IMR-90 (cell line): ENCODE results near the gene FGF5. TPM values are rescaled to one million over a fixed set of nuclear protein-coding genes. Genes with fewer than 3 reads are reported as not detected.
A peak's percentile ranks its signal among the peaks of the same experiment; 100 is the strongest.

Experiments used
- ATAC-seq: fragments of 200-7000 bp; cut with Tn5 transposase; 2 replicates; pipeline ENCODE4 v1.9.1; 2020; ENCODE audit warnings: low read depth, mild to moderate bottlenecking, moderate library complexity
- BruUV-seq: library from RNA; stranded (reverse); fragments of 400-500 nt; replicated peaks from 2 replicates; lab custom pipeline; 2021; lab: Mats Ljungman, UMichigan
- CTCF ChIA-PET: fragments of 300-600 bp; formaldehyde crosslinking; extraction: SDS; loops from one replicate; lab custom pipeline; 2021; ENCODE audit warnings: antibody characterized with exemption; lab: Yijun Ruan, JAX
- POLR2A ChIA-PET: fragments of 300-600 bp; sonication (Branson Sonifier 250); formaldehyde crosslinking; loops from one replicate; lab custom pipeline; 2022; ENCODE audit warnings: antibody characterized with exemption; ENCODE audit not compliant: unreplicated experiment; lab: Charles Lee
- DNase-seq: peaks from one replicate; pipeline ENCODE4 v3.0.0; 2013
- H2AFZ ChIP-seq: replicated peaks from 2 replicates; pipeline ENCODE3; 2013; ENCODE audit warnings: low read length, mild to moderate bottlenecking; ENCODE audit not compliant: poor library complexity
- H2AK5ac ChIP-seq: 2 replicates; pipeline ENCODE4 v1.6.1; 2013; ENCODE audit warnings: low read depth, low read length, inconsistent platforms
- H2AK9ac ChIP-seq: replicated peaks from 2 replicates; pipeline ENCODE3; 2013; ENCODE audit warnings: mild to moderate bottlenecking, low read depth, low read length, moderate library complexity; ENCODE audit not compliant: poor library complexity
- H2BK120ac ChIP-seq: 2 replicates; pipeline ENCODE4 v1.6.1; 2013; ENCODE audit warnings: low read depth, low read length, inconsistent platforms
- H2BK15ac ChIP-seq: 3 replicates; pipeline ENCODE4 v1.6.1; 2013; ENCODE audit warnings: low read depth, low read length, inconsistent platforms
- H2BK20ac ChIP-seq: 2 replicates; pipeline ENCODE4 v1.6.1; 2013; ENCODE audit warnings: low read depth, mild to moderate bottlenecking, inconsistent platforms, low read length, moderate library complexity
- H2BK5ac ChIP-seq: 2 replicates; pipeline ENCODE4 v1.6.1; 2013; ENCODE audit warnings: mild to moderate bottlenecking, low read depth, low read length, inconsistent platforms; ENCODE audit not compliant: poor library complexity, severe bottlenecking
- H3K14ac ChIP-seq: replicated peaks from 2 replicates; pipeline ENCODE4 v1.6.1; 2013; ENCODE audit warnings: low read depth, low read length, inconsistent platforms
- H3K18ac ChIP-seq: 2 replicates; pipeline ENCODE4 v1.6.1; 2013; ENCODE audit warnings: low read depth, low read length, control low read depth
- H3K23ac ChIP-seq: 2 replicates; pipeline ENCODE4 v1.6.1; 2013; ENCODE audit warnings: low read depth, low read length, inconsistent platforms
- H3K27ac ChIP-seq: 2 replicates; pipeline ENCODE4 v1.5.1; 2013; ENCODE audit warnings: mild to moderate bottlenecking, control low read depth, low read length; ENCODE audit not compliant: insufficient read depth
- H3K27me3 ChIP-seq: 2 replicates; pipeline ENCODE4 v1.6.1; 2013; ENCODE audit warnings: low read length; ENCODE audit not compliant: control insufficient read depth, insufficient read depth
- H3K36me3 ChIP-seq: 2 replicates; pipeline ENCODE4 v1.6.1; 2013; ENCODE audit warnings: low read length, mixed read lengths; ENCODE audit not compliant: control insufficient read depth, insufficient read depth
- H3K4ac ChIP-seq: 2 replicates; pipeline ENCODE4 v1.6.1; 2013; ENCODE audit warnings: low read depth, low read length, inconsistent platforms
- H3K4me1 ChIP-seq: 2 replicates; pipeline ENCODE4 v1.6.1; 2013; ENCODE audit warnings: low read length, mixed read lengths; ENCODE audit not compliant: control insufficient read depth, insufficient read depth
- H3K4me2 ChIP-seq: 2 replicates; pipeline ENCODE4 v1.6.1; 2013; ENCODE audit warnings: low read depth, mild to moderate bottlenecking, control low read depth, low read length, moderate library complexity
- H3K4me3 ChIP-seq: 2 replicates; pipeline ENCODE4 v1.5.1; 2013; ENCODE audit warnings: low read depth, mild to moderate bottlenecking, control low read depth, low read length, moderate library complexity; ENCODE audit not compliant: insufficient read depth
- H3K56ac ChIP-seq: 2 replicates; pipeline ENCODE4 v1.6.1; 2013; ENCODE audit warnings: low read length, inconsistent platforms; ENCODE audit not compliant: insufficient read depth; ENCODE audit errors: extremely low read depth
- H3K79me1 ChIP-seq, 2 experiments: 2 replicates each; pipeline ENCODE4 v1.6.1; 2013; ENCODE audit warnings: low read length in 2 of 2, inconsistent platforms in 1 of 2, low read depth in 1 of 2
- H3K9ac ChIP-seq: 2 replicates; pipeline ENCODE4 v1.6.1; 2013; ENCODE audit warnings: low read depth, low read length, control low read depth
- H3K9me1 ChIP-seq: 2 replicates; pipeline ENCODE4 v1.6.1; 2013; ENCODE audit warnings: low read length, inconsistent platforms; ENCODE audit not compliant: insufficient read depth
- H3K9me3 ChIP-seq: 2 replicates; pipeline ENCODE4 v1.6.1; 2013; ENCODE audit warnings: low read length; ENCODE audit not compliant: control insufficient read depth, insufficient read depth
- H4K20me1 ChIP-seq: 2 replicates; pipeline ENCODE4 v1.6.1; 2013; ENCODE audit warnings: low read length, inconsistent platforms; ENCODE audit not compliant: insufficient read depth
- H4K5ac ChIP-seq: 2 replicates; pipeline ENCODE4 v1.6.1; 2013; ENCODE audit warnings: mild to moderate bottlenecking, low read depth, low read length, control low read depth
- H4K8ac ChIP-seq, 2 experiments: 2 replicates each; pipeline ENCODE4 v1.6.1; 2013; ENCODE audit warnings: low read depth in 2 of 2, low read length in 2 of 2, control low read depth in 1 of 2, inconsistent platforms in 1 of 2
- H4K91ac ChIP-seq: 2 replicates; pipeline ENCODE4 v1.6.1; 2013; ENCODE audit warnings: low read depth, low read length, inconsistent platforms; ENCODE audit not compliant: insufficient read depth
- BHLHE40 ChIP-seq: fragments of 150-350 bp; IDR thresholded peaks from 2 replicates; pipeline ENCODE4 v1.6.1; 2016; ENCODE audit warnings: mild to moderate bottlenecking, low read depth, low read length
- FOS ChIP-seq: fragments of 150-350 bp; IDR thresholded peaks from 2 replicates; pipeline ENCODE4 v1.6.1; 2016; ENCODE audit warnings: low read depth, low read length
- POLR2A ChIP-seq: IDR thresholded peaks from 2 replicates; pipeline ENCODE4 v1.6.1; 2012; ENCODE audit warnings: mild to moderate bottlenecking, low read depth, low read length
- RCOR1 ChIP-seq: IDR thresholded peaks from 2 replicates; pipeline ENCODE4 v1.6.1; 2012; ENCODE audit warnings: mild to moderate bottlenecking, low read length, improper control_type of control experiment; ENCODE audit not compliant: insufficient replicate concordance
- RFX5 ChIP-seq: IDR thresholded peaks from 2 replicates; pipeline ENCODE4 v1.8.0; 2012; ENCODE audit warnings: low read depth, mild to moderate bottlenecking, low read length, moderate library complexity
- SMC3 ChIP-seq: fragments of 150-350 bp; IDR thresholded peaks from 2 replicates; pipeline ENCODE4 v1.6.1; 2016; ENCODE audit warnings: low read depth, mild to moderate bottlenecking, antibody characterized with exemption, low read length, moderate library complexity
- WGBS, 2 experiments: methylation state at CpG; one replicate each; pipeline versions ENCODE4 v1.1.5 to v1.1.7; 2013; ENCODE audit warnings: missing lambda C conversion rate in 2 of 2; ENCODE audit not compliant: insufficient read length in 1 of 2; ENCODE audit errors: extremely low coverage in 2 of 2; 5-methylcytosine and 5-hydroxymethylcytosine counted together
- dilution Hi-C: fragments of 300-500 bp; cut with HindIII; formaldehyde crosslinking; loops from one replicate; pipeline ENCODE4 v1.14.3; 2018; ENCODE audit warnings: low sequenced_read_pairs; ENCODE audit not compliant: unreplicated experiment
- in situ Hi-C: fragments of 300-500 bp; cut with MboI; formaldehyde crosslinking; loops from 3 replicates; pipeline ENCODE4 v1.14.3; 2019; ENCODE audit warnings: low sequenced_read_pairs, inconsistent platforms, mixed read lengths
- intact Hi-C: fragments of 100-400 bp; cut with micrococcal nuclease; formaldehyde crosslinking; loops from 2 replicates; pipeline ENCODE4 v1.10.0; 2022
- polyA plus RNA-seq, 3 experiments: library from polyadenylated mRNA; depleted of rRNA; stranded (reverse); fragments of >200 nt; gene quantifications; 2 replicates each; pipeline ENCODE4 v1.2.3, GENCODE V29; 2012; ENCODE audit warnings: low replicate concordance in 1 of 3
- total RNA-seq: library from RNA; depleted of rRNA; stranded (reverse); fragments of >200 nt; gene quantifications from 2 replicates; pipeline ENCODE4 v1.2.3, GENCODE V29; 2012

FGF5 gene
- total and polyA plus RNA-seq, 2 of the 4 experiments (the other 2 are of a cell fraction) = 18.6 to 42.1 TPM

- H2BK20ac ChIP-seq = peak overlapping the region; percentile 49; the same call in 1 of the 2 replicates
- H3K9me1 ChIP-seq = peaks cover 4% of the 10 kb centered on the region
- ChIA-PET CTCF (interaction anchor here (1.5 kb wide), 1 partner anchor 28 kb away, joined by 3 read pairs; the partner anchor contains the start of gene FGF5), POLR2A (no interaction called here)
- H3K23ac ChIP-seq = 0 out of 2 replicates have a peak overlapping the region, but pooled peaks have one; percentile 13
- no peaks in the 10 kb centered on the region for H3K9me3 ChIP-seq
- H4K20me1 ChIP-seq = peaks cover 8% of the 10 kb centered on the region; the same call in 1 of the 2 replicates
- H3K27ac ChIP-seq = no peak overlapping the region
- no peak overlapping the region for H3K9ac ChIP-seq
- H3K18ac ChIP-seq = peak overlapping the region; percentile 9; the same call in 1 of the 2 replicates
- no peak overlapping the region for H2BK15ac ChIP-seq
- peaks cover 10% of the 10 kb centered on the region for H3K4me1 ChIP-seq
- H3K56ac ChIP-seq = no peak overlapping the region
- H2BK120ac ChIP-seq = 0 out of 2 replicates have a peak overlapping the region, but pooled peaks have one; percentile 18
- peak overlapping the region; percentile 41; the same call in 1 of the 2 replicates for H3K4ac ChIP-seq
- H2BK5ac ChIP-seq = peak overlapping the region; percentile 60
- DNase-seq = no peak
- H4K5ac ChIP-seq = peak overlapping the region; percentile 3; the same call in 1 of the 2 replicates
- TF ChIP-seq SMC3 (no peak), RFX5 (no peak), POLR2A (no peak), BHLHE40 (no peak), RCOR1 (no peak), FOS (no peak)
- no peak overlapping the region for H3K4me3 ChIP-seq
- H2AK9ac ChIP-seq = peak overlapping the region; percentile 74
- H4K91ac ChIP-seq = peak overlapping the region; percentile 33; the same call in 1 of the 2 replicates
- 0 out of 2 replicates have a peak, but pooled peaks have one; percentile 12 for ATAC-seq
- 0 out of 4 replicates have a peak overlapping the region, but pooled peaks of 1 of the 2 experiments have one; percentile 29 for H4K8ac ChIP-seq
- intact Hi-C loops (no loop called here), in situ Hi-C loops (no loop called here), dilution Hi-C loops (no loop called here)
- no peaks in the 10 kb centered on the region for H3K27me3 ChIP-seq
- peak overlapping the region; percentile 76; the same call in 1 of the 2 replicates for H2AK5ac ChIP-seq
- peak overlapping the region; percentile 80 for H3K14ac ChIP-seq
- peak overlapping the region; percentile 45 for H2AFZ ChIP-seq
- no peak overlapping the region for H3K4me2 ChIP-seq
- H3K79me1 ChIP-seq = peaks cover 6 to 40% of the 10 kb centered on the region in 2 experiments; a peak in 3 of 4 replicates
- WGBS, 2 experiments = no CpG with 5 or more reads among the region's 3 CpGs
- peaks cover 2% of the 10 kb centered on the region for H3K36me3 ChIP-seq
- BruUV-seq = no TSS peak
Measured at GRCh38 chr4:80295336-80295735, 28.9 kb downstream of the FGF5 start.
